VCaP (cell line): Measurements from ENCODE around the gene SLC8A1.

Experiments used
- H3K27ac ChIP-seq: fragments of 450-650 bp; 2 replicates; pipeline ENCODE4 v1.5.1; 2017
- TF ChIP-seq, protein P1 (sequence below): fragments of 450-650 bp; conservative IDR thresholded peaks from 2 replicates; pipeline ENCODE4 v1.5.1; 2017; ENCODE audit warnings: mild to moderate bottlenecking, moderate library complexity

The SLC8A1 gene

DNA sequence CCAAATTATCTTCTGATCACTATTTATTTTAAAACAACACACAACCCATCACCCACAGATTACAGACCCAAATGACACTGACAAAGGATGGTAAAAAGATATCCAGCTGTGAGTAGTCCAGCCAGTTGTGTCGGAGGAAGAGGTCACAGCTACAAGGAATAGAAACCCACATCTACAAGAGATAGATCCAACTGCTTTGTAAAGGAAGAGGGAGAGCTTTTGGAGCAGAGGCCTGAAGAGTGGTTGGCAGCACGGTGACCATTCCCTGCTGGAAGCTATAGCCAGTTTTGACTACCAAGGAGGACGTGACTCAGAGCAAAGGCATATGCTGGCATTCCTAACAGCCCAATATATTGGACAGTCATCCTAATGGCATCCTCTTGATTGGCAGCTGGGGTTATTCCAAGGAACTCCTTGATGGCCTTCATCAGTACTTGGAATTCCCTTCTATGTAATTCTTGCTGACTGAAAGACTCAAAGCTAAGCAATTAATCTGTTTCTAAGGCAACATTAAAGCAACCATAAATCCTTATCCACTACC is 17.1 kb downstream of the SLC8A1 start:
- TF ChIP-seq, protein P1, sequence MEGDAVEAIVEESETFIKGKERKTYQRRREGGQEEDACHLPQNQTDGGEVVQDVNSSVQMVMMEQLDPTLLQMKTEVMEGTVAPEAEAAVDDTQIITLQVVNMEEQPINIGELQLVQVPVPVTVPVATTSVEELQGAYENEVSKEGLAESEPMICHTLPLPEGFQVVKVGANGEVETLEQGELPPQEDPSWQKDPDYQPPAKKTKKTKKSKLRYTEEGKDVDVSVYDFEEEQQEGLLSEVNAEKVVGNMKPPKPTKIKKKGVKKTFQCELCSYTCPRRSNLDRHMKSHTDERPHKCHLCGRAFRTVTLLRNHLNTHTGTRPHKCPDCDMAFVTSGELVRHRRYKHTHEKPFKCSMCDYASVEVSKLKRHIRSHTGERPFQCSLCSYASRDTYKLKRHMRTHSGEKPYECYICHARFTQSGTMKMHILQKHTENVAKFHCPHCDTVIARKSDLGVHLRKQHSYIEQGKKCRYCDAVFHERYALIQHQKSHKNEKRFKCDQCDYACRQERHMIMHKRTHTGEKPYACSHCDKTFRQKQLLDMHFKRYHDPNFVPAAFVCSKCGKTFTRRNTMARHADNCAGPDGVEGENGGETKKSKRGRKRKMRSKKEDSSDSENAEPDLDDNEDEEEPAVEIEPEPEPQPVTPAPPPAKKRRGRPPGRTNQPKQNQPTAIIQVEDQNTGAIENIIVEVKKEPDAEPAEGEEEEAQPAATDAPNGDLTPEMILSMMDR = no peak
- no peak overlapping the region for H3K27ac ChIP-seq

DNA sequence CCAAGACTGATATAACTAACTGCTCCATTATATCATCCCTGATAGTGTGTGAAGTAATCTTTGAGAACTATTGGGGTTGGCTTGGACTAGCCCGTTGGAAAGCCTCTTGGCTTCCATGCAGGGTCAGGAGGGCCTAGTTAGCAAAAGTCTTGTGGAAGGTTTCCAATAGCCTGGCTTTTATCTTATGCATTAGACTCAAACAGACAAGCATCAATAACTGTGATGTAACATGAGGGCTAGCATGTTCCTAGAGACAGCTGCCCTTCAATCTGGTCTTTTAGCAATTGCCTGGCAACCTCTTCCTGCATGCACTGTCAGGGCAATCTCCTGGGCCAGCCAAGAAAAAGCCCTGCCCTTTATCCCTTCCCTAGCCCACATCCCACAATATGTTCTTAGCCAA is 18.2 kb downstream of the SLC8A1 start:
- TF ChIP-seq, protein P1 = no peak
- H3K27ac ChIP-seq = no peak overlapping the region

DNA sequence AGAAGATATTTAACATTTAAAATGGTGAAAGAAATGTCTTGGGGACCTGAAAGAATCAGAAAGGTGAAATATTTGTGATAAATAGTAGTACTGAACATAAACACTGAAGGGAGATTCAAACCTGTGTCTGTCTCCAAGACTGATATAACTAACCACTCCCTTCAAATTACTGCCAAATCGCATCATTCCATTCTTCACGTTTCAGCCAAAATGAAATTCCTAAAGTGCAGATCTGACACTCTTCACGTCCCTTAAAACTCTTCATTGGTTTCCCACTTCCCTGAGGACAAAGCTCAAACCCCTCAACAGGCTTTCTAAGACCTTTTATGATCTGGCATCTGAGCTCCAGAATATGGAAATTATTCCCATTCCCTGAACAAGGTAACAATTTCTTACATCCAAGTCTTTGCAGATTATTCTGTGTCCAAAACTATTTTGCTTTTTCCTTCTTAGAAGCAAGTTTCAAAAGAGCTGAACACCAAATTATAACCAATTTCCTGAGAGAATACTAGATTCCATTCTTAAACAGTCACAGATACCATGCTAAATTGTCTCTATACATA is 18.9 kb downstream of the SLC8A1 start:
- TF ChIP-seq, protein P1 = no peak
- no peak overlapping the region for H3K27ac ChIP-seq

DNA sequence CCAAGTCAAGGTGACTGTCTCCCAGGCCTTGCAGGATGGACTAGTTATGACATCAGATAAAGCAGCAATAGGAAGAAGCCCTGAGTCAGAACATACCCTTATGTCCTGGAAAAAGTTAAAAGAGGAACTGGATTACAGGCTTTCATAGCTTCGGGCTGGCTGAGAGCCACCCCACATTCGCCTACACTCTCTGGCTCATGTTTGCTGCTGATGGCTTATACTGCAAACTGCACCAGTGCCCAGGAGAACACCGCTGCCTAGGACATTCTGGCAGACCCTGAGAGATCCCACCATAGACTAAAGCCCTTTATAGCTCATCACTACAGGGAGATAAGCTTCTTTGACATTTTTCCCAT is 20.3 kb downstream of the SLC8A1 start:
- H3K27ac ChIP-seq = no peak overlapping the region
- TF ChIP-seq, protein P1 = no peak

DNA sequence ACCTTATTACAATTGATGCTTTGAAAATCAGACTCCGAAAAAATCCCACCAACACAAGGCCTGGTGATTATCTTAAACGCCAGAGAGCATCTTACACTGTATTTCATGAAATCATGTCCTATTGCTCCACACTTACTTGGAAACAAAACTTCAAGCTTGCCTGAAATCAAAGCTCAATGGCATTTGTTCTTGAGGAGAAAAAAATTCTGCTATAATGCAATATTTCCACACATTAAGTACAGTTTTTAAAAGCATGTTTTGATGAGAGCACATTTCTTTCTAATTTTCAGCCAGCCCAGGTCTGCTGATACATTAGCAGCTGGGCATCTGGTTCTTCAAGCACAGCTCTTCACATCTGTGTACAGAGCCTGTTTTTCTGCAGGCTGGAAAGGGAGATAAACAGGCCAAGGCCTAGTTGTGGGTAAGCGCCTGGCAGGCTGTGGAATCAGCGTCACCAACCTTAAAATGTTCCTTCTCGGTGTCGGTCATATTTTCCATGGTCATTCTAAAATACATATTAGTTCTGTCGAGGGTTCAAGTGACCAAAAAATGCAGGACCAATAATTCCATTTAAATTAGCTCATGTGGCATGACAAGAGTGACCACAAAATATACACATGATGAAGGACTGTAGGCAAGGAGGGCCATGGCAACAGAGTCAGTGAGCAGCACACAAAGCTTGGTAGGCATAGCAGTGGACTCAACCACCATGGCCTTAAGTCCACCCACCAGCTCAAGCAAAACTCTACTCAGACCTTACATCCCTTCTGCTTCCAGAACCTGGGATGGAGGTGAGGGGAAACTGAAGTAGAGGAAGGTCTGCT is 20.9 kb downstream of the SLC8A1 start:
- H3K27ac ChIP-seq = no peak overlapping the region
- TF ChIP-seq, protein P1 = no peak

DNA sequence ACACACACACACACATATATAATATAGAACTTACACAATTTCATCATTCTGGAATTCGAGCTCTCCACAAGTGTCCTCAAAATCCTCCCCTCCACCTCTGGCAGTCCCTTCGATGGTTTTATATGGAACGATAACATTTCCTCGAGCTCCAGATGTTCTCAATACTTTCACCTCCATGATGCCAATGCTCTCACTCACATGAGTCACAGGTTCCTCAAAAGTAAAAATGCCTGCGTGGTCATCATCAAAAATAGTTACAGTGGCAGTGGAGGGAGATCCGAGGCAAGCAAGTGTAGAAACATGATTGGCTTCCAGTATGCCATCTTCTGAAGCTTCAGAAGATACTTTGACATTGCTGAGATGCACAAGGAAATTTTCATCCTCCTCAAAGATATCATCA is 23.5 kb downstream of the SLC8A1 start:
- TF ChIP-seq, protein P1 = no peak
- H3K27ac ChIP-seq = no peak overlapping the region

DNA sequence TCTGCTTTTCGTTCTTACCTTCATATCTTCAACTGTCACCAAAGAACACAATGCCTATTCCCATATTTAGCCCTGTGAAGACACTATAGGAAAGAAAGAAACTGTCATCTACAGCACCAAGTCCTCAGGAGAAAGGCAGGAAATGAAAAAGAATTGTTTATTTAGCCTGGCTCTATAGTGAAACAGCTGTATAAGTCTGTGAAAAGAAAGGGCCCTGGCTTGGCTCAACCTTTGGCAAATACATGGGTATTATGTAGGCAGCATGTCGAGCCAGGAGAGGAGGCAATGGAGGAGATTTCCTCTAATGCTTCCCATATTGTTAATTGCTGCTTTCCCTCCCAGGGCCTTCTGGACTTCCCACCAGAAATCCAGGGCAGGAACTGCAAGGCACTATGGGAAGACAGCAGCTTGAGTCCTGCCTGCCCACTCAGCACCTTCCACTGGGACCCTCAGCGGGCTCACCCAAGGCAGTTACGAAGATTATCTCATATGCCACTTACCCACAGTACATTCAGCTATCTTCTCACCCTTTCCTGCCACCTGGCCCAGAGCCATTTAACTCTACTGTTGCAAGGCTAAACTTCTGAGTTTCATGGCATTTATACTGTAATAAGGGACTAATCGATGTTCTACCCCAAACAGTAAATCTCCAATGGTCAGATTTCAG is 30.1 kb downstream of the SLC8A1 start:
- H3K27ac ChIP-seq = no peak overlapping the region
- TF ChIP-seq, protein P1 = no peak
